Activated naive CD4-positive, alpha-beta T cell treated with anti-CD3 and anti-CD28 coated beads, Interleukin-2, amount 50 U/mL, for 24 hours (primary cell): ENCODE data around the gene PRICKLE2.

Source experiments
- H3K27ac Mint-ChIP-seq: one replicate; pipeline ENCODE4 v1.8.0; 2021; ENCODE audit warnings: mild to moderate bottlenecking, mixed read lengths
- H3K27me3 Mint-ChIP-seq: one replicate; pipeline ENCODE4 v1.8.0; 2021; ENCODE audit warnings: mixed read lengths
- H3K36me3 Mint-ChIP-seq: one replicate; pipeline ENCODE4 v1.8.0; 2021; ENCODE audit warnings: mixed read lengths
- H3K4me1 Mint-ChIP-seq: one replicate; pipeline ENCODE4 v1.8.0; 2021; ENCODE audit warnings: mixed read lengths
- H3K4me3 Mint-ChIP-seq: one replicate; pipeline ENCODE4 v1.8.0; 2021; ENCODE audit warnings: mild to moderate bottlenecking, mixed read lengths
- H3K9me3 Mint-ChIP-seq: one replicate; pipeline ENCODE4 v1.8.0; 2021; ENCODE audit warnings: mixed read lengths

The PRICKLE2 gene

GRCh38 chr3:64188810-64189560 is 36.3 kb downstream of the PRICKLE2 start:
- Mint-ChIP-seq H3K4me1 (no peaks in the 10 kb centered on the region), H3K9me3 (peaks cover 5% of the 10 kb centered on the region), H3K27me3 (peaks cover 5% of the 10 kb centered on the region), H3K4me3 (no peak overlapping the region), H3K27ac (no peak overlapping the region), H3K36me3 (no peaks in the 10 kb centered on the region)

- Mint-ChIP-seq H3K27me3 (peaks cover 5% of the 10 kb centered on the region), H3K36me3 (no peaks in the 10 kb centered on the region), H3K27ac (no peak overlapping the region), H3K4me1 (no peaks in the 10 kb centered on the region), H3K4me3 (no peak overlapping the region), H3K9me3 (no peaks in the 10 kb centered on the region)
Measured at GRCh38 chr3:64187065-64187959, 38.0 kb downstream of the PRICKLE2 start.

- Mint-ChIP-seq H3K27ac (no peak overlapping the region), H3K4me1 (no peaks in the 10 kb centered on the region), H3K36me3 (no peaks in the 10 kb centered on the region), H3K9me3 (no peaks in the 10 kb centered on the region), H3K27me3 (peaks cover 5% of the 10 kb centered on the region), H3K4me3 (no peak overlapping the region)
Measured at GRCh38 chr3:64186667-64187064, 38.6 kb downstream of the PRICKLE2 start.

DNA sequence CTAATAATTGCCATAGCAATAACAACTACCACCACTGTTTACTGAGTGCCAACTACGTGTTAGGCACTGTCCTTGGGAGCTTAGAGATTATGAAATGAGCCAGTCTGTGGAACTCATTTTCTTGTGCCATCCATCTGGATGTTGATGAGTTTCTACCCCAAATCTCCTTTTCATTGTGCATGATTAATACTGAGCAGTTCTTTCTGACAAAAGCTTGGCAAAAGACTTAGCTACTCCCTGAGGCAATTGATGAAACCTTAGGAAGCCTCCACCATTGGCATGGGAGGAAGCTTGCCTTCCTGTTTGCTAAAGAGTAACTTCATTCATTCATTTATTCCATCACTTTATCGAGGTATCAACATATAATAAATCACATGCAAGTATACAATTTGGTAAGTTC is 39.8 kb downstream of the PRICKLE2 start:
- Mint-ChIP-seq H3K36me3 (no peaks in the 10 kb centered on the region), H3K27ac (no peak overlapping the region), H3K27me3 (peaks cover 2% of the 10 kb centered on the region), H3K9me3 (no peaks in the 10 kb centered on the region), H3K4me3 (no peak overlapping the region), H3K4me1 (no peaks in the 10 kb centered on the region)

- H3K36me3 Mint-ChIP-seq = no peaks in the 10 kb centered on the region
- H3K9me3 Mint-ChIP-seq = no peaks in the 10 kb centered on the region
- H3K27me3 Mint-ChIP-seq = peaks cover 2% of the 10 kb centered on the region
- H3K27ac Mint-ChIP-seq = no peak overlapping the region
- H3K4me1 Mint-ChIP-seq = no peaks in the 10 kb centered on the region
- H3K4me3 Mint-ChIP-seq = no peak overlapping the region
Measured at GRCh38 chr3:64184621-64185020, 40.6 kb downstream of the PRICKLE2 start.

DNA sequence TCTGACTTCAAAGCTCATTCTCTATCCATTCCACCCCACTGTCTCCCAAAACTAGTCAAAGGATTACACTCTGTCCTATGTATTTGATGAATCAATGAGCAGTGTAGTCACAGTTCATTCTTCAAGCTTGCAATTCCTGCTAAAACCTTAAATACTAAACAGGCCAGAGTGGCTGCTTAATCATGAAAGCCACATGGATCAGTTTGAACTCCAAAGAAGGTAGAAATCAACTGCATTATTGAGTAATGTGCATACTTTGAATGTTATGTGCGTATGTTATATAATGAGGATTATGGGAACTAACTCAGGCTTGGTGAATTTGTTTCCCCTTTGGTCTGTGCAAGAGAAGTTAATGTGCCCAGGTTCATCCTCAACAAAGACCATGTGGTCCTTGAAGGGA is 45.4 kb downstream of the PRICKLE2 start:
- Mint-ChIP-seq H3K36me3 (no peaks in the 10 kb centered on the region), H3K27ac (no peak overlapping the region), H3K4me1 (no peaks in the 10 kb centered on the region), H3K27me3 (peaks cover 4% of the 10 kb centered on the region), H3K9me3 (no peaks in the 10 kb centered on the region), H3K4me3 (no peak overlapping the region)

- H3K27ac Mint-ChIP-seq = no peak overlapping the region
Measured at GRCh38 chr3:64179249-64179648, 46.0 kb downstream of the PRICKLE2 start.

GRCh38 chr3:64178419-64178818 is 46.8 kb downstream of the PRICKLE2 start:
- H3K4me3 Mint-ChIP-seq = no peak overlapping the region
- H3K9me3 Mint-ChIP-seq = no peaks in the 10 kb centered on the region
- H3K27me3 Mint-ChIP-seq = peaks cover 4% of the 10 kb centered on the region
- no peaks in the 10 kb centered on the region for H3K4me1 Mint-ChIP-seq
- no peak overlapping the region for H3K27ac Mint-ChIP-seq
- H3K36me3 Mint-ChIP-seq = no peaks in the 10 kb centered on the region

More at GRCh38 chr3:64179249-64179648, 46.0 kb downstream of the PRICKLE2 start:
- peaks cover 4% of the 10 kb centered on the region for H3K27me3 Mint-ChIP-seq
- H3K4me3 Mint-ChIP-seq = no peak overlapping the region
- H3K4me1 Mint-ChIP-seq = no peaks in the 10 kb centered on the region
- no peaks in the 10 kb centered on the region for H3K9me3 Mint-ChIP-seq
- no peaks in the 10 kb centered on the region for H3K36me3 Mint-ChIP-seq

GRCh38 chr3:64176461-64176996 is 48.7 kb downstream of the PRICKLE2 start:
- Mint-ChIP-seq H3K27ac (no peak overlapping the region), H3K27me3 (peaks cover 4% of the 10 kb centered on the region), H3K4me3 (no peak overlapping the region), H3K4me1 (no peaks in the 10 kb centered on the region), H3K36me3 (no peaks in the 10 kb centered on the region), H3K9me3 (no peaks in the 10 kb centered on the region)

GRCh38 chr3:64174328-64174727 is 50.9 kb downstream of the PRICKLE2 start:
- H3K27me3 Mint-ChIP-seq = peaks cover 2% of the 10 kb centered on the region
- no peaks in the 10 kb centered on the region for H3K4me1 Mint-ChIP-seq
- H3K4me3 Mint-ChIP-seq = no peak overlapping the region
- no peaks in the 10 kb centered on the region for H3K36me3 Mint-ChIP-seq
- H3K9me3 Mint-ChIP-seq = no peaks in the 10 kb centered on the region
- H3K27ac Mint-ChIP-seq = no peak overlapping the region

DNA sequence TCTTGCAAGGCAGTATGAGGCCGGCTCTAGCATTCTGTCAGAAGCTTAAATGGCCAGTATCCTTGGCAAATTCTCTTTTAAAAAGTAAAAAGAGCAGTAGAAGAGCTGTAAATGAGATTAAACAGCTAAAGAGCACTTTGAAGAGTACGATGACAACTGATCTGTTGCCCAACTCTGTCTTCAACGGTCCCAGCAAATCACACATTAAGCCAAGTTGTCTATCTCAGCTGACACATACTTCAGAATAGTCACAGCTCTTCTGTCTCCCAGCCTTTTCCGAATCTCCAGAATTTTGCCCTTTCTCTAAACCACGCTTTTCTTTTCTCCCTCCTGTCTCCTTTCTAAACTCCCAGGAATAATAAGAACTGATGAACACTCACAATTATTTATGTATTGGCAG is 51.7 kb downstream of the PRICKLE2 start:
- no peaks in the 10 kb centered on the region for H3K4me1 Mint-ChIP-seq
- no peak overlapping the region for H3K27ac Mint-ChIP-seq
- H3K27me3 Mint-ChIP-seq = no peaks in the 10 kb centered on the region
- H3K36me3 Mint-ChIP-seq = no peaks in the 10 kb centered on the region
- H3K9me3 Mint-ChIP-seq = no peaks in the 10 kb centered on the region
- H3K4me3 Mint-ChIP-seq = no peak overlapping the region

DNA sequence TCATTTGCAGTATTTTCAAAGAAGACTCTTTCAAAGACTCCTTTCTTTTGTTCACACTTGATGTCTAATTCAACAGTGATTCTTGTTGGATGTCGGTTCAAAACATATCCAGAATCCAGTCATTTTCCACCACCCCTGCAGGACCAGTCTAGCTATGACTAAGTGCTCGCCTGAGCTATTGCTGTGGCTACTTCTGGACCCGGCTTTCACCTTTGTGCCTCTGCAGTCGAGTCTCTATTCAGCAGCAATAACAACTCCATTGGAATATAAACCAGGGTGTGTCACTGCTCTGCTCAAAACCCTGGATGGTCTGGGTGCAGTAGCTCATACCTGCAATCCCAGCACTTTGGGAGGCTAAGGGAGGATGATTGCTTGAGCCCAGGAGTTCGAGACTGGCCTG is 55.0 kb downstream of the PRICKLE2 start:
- Mint-ChIP-seq H3K4me3 (no peak overlapping the region), H3K36me3 (no peaks in the 10 kb centered on the region), H3K4me1 (no peaks in the 10 kb centered on the region), H3K27me3 (no peaks in the 10 kb centered on the region), H3K9me3 (no peaks in the 10 kb centered on the region), H3K27ac (no peak overlapping the region)

- H3K9me3 Mint-ChIP-seq = no peaks in the 10 kb centered on the region
- H3K36me3 Mint-ChIP-seq = no peaks in the 10 kb centered on the region
- no peaks in the 10 kb centered on the region for H3K4me1 Mint-ChIP-seq
- no peaks in the 10 kb centered on the region for H3K27me3 Mint-ChIP-seq
- H3K4me3 Mint-ChIP-seq = no peak overlapping the region
- no peak overlapping the region for H3K27ac Mint-ChIP-seq
Measured at GRCh38 chr3:64167868-64168267, 57.4 kb downstream of the PRICKLE2 start.

DNA sequence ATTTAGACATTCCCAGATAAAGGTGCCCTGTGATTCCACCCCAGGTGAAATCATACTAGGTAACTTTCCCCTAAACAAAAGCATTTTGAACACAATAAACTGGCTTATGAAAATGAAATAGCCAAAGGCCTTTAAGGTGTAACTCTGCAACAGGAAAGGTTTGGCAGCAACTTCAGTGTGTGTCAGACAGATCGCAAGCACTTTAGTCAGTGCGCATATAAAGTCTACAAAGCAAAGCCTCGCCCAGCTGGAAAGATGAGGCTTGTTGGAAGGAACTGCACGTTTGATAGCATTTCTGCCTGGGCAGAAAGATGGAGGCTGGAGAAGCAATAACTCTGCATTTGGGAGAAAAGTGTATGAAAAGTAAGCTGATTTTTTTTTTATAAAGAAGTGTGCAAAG is 57.9 kb downstream of the PRICKLE2 start:
- H3K4me3 Mint-ChIP-seq = no peak overlapping the region
- H3K4me1 Mint-ChIP-seq = no peaks in the 10 kb centered on the region
- H3K27me3 Mint-ChIP-seq = no peaks in the 10 kb centered on the region
- no peaks in the 10 kb centered on the region for H3K36me3 Mint-ChIP-seq
- no peak overlapping the region for H3K27ac Mint-ChIP-seq
- no peaks in the 10 kb centered on the region for H3K9me3 Mint-ChIP-seq

DNA sequence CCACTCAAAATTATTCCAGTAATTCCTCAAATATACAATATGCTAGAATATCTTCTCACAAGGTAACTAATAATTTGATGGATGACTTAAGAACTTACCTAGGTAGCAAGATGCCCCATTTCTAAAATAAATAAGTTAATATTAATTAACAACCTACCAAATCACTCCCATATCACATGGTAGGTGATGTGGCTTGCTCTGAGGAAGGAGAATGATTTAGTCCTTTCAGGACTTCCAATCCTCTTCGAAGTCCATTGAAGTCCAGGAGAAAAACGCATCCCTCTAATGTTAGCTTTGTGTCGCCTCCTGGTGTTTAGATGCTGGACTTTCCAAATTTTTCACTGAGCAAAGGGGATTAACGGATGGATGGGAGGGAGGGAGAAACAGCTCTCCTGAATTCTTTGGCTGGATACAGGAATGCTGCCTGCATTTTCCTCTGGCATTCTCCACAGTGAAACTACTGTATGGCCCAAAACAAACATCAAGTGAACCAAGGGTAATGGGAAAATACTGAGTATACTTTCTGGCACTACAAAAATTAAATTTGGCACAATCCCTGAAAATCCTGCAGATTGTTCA is 58.6 kb downstream of the PRICKLE2 start:
- no peaks in the 10 kb centered on the region for H3K9me3 Mint-ChIP-seq
- no peaks in the 10 kb centered on the region for H3K4me1 Mint-ChIP-seq
- no peaks in the 10 kb centered on the region for H3K36me3 Mint-ChIP-seq

DNA sequence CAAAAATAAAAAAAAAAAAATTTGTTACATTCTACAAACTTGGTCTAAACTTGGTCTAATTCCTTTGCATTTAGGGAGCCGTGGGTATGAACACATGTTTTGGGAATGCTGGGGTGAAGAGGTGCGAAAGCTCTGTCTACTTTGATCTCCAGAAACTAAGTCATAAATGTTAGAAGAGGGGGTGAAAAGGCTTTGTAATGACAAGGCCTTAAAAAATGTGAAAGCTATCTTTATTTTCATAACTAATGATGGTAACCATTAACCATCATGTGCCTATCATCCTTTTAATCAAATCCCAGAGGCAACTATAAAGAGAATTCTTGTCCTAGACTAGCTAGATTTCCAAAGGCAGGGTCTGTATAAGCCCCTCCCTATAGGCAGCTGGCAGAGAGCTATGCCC is 60.9 kb downstream of the PRICKLE2 start:
- Mint-ChIP-seq H3K4me3 (no peak overlapping the region), H3K9me3 (no peaks in the 10 kb centered on the region), H3K36me3 (no peaks in the 10 kb centered on the region), H3K27me3 (peaks cover 1% of the 10 kb centered on the region), H3K4me1 (no peaks in the 10 kb centered on the region), H3K27ac (no peak overlapping the region)

More for the DNA sequence above, 58.6 kb downstream of the PRICKLE2 start:
- no peaks in the 10 kb centered on the region for H3K27me3 Mint-ChIP-seq
- no peak overlapping the region for H3K27ac Mint-ChIP-seq
- H3K4me3 Mint-ChIP-seq = no peak overlapping the region
